Posterior vena cava (tissue), 2 donors: Measurements from ENCODE around the gene GYPA. TPM values are rescaled to one million over a fixed set of nuclear protein-coding genes. Genes with fewer than 3 reads are reported as not detected.

Experiments used
- total RNA-seq, 2 donors: library from RNA; stranded (reverse); fragmentation: NEBNext Ultra II Directional; extraction: Animal tissue kit (Norgen Biotek cat#: 25700); gene quantifications; one replicate each; pipeline ENCODE4 v1.2.1, GENCODE V29; 2021
- donor health status: DM: yes; HTN: yes; CAD: no.
- donor health status: DM: yes; HTN: yes; CAD: no.

Gene GYPA
- total RNA-seq, 2 donors from 2014 or later = 0.65 TPM; not detected in 1

Other genes starting within 250 kb of the GYPA start
- gene GYPE, start 235.2 kb downstream of the GYPA start, total RNA-seq = 1 to 10 TPM in 1 of 2 donors, under 1 TPM in 1; 1.00 to 1.5 TPM
- gene GYPB, start 121.3 kb downstream of the GYPA start, total RNA-seq = under 1 TPM in 1 of 2 donors, not detected in 1; 0.86 TPM